Thyroid gland (tissue), 4 donors: Measurements from ENCODE around the gene SMCO1. TPM values are rescaled to one million over a fixed set of nuclear protein-coding genes. Genes with fewer than 3 reads are reported as not detected.

Experiments
- DNase-seq, 2 donors: peaks; one replicate each; pipeline ENCODE4 v3.0.0-alpha.2; 2019
- H3K27ac ChIP-seq, 3 donors: fragments of 200-600 bp; sonication (generic); 1 replicate in 2 of 3; 2 replicates in 1 of 3; pipeline ENCODE4 v1.5.1; 2016 to 2019; ENCODE audit warnings: mild to moderate bottlenecking in 1 of 3, moderate library complexity in 1 of 3
- H3K27me3 ChIP-seq: fragments of 200-600 bp; sonication (generic); one replicate; pipeline ENCODE4 v1.5.1; 2019
- H3K36me3 ChIP-seq, 2 donors: fragments of 200-600 bp; sonication (generic); one replicate each; pipeline ENCODE4 v1.5.1; 2016 to 2019
- H3K4me1 ChIP-seq, 2 donors: fragments of 200-600 bp; sonication (generic); one replicate each; pipeline ENCODE4 v1.5.1; 2017 to 2019
- H3K4me3 ChIP-seq, 3 donors: fragments of 200-600 bp; sonication (generic); replicated peaks in 1 of 3; 1 replicate in 2 of 3; 2 replicates in 1 of 3; pipeline ENCODE4 v1.5.1; 2016; ENCODE audit warnings: mild to moderate bottlenecking in 1 of 3
- H3K9me3 ChIP-seq: fragments of 200-600 bp; sonication (generic); one replicate; pipeline ENCODE4 v1.5.1; 2017
- CTCF ChIP-seq, 6 experiments: fragments of 200-600 bp in 3 of 6; fragments of 450-650 bp in 3 of 6; sonication (generic) in 3 of 6; IDR thresholded peaks; one replicate each; pipeline ENCODE4 v1.5.1; 2016 to 2019; ENCODE audit warnings: antibody characterized with exemption in 6 of 6, mild to moderate bottlenecking in 2 of 6, inconsistent platforms in 1 of 6, moderate library complexity in 1 of 6
- POLR2A ChIP-seq, 2 donors: fragments of 450-650 bp; IDR thresholded peaks; one replicate each; pipeline ENCODE4 v1.6.1; 2017; ENCODE audit warnings: antibody characterized with exemption in 2 of 2, mild to moderate bottlenecking in 2 of 2, moderate library complexity in 1 of 2
- WGBS, 2 donors: methylation state at CpG; one replicate each; pipeline ENCODE4 v1.1.5; 2017; 5-methylcytosine and 5-hydroxymethylcytosine counted together
- intact Hi-C: fragments of 100-400 bp; cut with DNase I; formaldehyde crosslinking; loops from one replicate; pipeline ENCODE4 v1.15.1; 2023
- total RNA-seq, 4 donors: library from RNA; depleted of rRNA; stranded (reverse); fragments of >200 nt; gene quantifications; one replicate each; pipeline ENCODE4 v1.2.3, GENCODE V29; 2016

The SMCO1 gene
- total RNA-seq, 4 donors from 2014 or later = not detected

- no peak for DNase-seq
- no peak overlapping the region for H3K4me3 ChIP-seq
- 47 to 56% methylated on average over 14 of the region's 14 CpGs for WGBS, 2 donors
- no peaks in the 10 kb centered on the region for H3K9me3 ChIP-seq
- intact Hi-C loops = no loop called here
- no peaks in the 10 kb centered on the region for H3K36me3 ChIP-seq
- H3K27me3 ChIP-seq = no peaks in the 10 kb centered on the region
- TF ChIP-seq CTCF (IDR thresholded peaks at IDR 0.05) = no peak
- no peak for TF ChIP-seq POLR2A (IDR thresholded peaks at IDR 0.05)
- no peak overlapping the region for H3K27ac ChIP-seq
- H3K4me1 ChIP-seq = no peaks in the 10 kb centered on the region
These were observed 18.1 kb upstream of the SMCO1 start for GRCh38 chr3:196533260-196533681.

GRCh38 chr3:196531418-196531817 is 16.3 kb upstream of the SMCO1 start:
- TF ChIP-seq CTCF (IDR thresholded peaks at IDR 0.05) (no peak), POLR2A (IDR thresholded peaks at IDR 0.05) (no peak)
- 70 to 84% methylated on average over 4 of the region's 4 CpGs for WGBS, 2 donors
- no peaks in the 10 kb centered on the region for H3K27me3 ChIP-seq
- intact Hi-C loops = no loop called here
- no peaks in the 10 kb centered on the region for H3K4me1 ChIP-seq
- H3K27ac ChIP-seq = no peak overlapping the region
- no peaks in the 10 kb centered on the region for H3K36me3 ChIP-seq
- H3K9me3 ChIP-seq = no peaks in the 10 kb centered on the region
- no peak for DNase-seq
- H3K4me3 ChIP-seq = no peak overlapping the region

GRCh38 chr3:196528639-196529233 is 13.6 kb upstream of the SMCO1 start:
- peak in 5 of 6 experiments; percentile 26 to 62 (median 45) for TF ChIP-seq CTCF (IDR thresholded peaks at IDR 0.05)
- TF ChIP-seq POLR2A (IDR thresholded peaks at IDR 0.05) = no peak
- 9 to 21% methylated on average over 18 to 25 of the region's 52 CpGs for WGBS, 2 donors
- no peak overlapping the region for H3K27ac ChIP-seq
- H3K36me3 ChIP-seq = no peaks in the 10 kb centered on the region
- intact Hi-C loops = loop anchor here (10.0 kb wide), 1 partner anchor 274 kb away; no protein-coding TSS in a partner anchor
- H3K4me3 ChIP-seq = peak overlapping the region in 1 of 3 donors; percentile 14
- no peaks in the 10 kb centered on the region for H3K9me3 ChIP-seq
- no peaks in the 10 kb centered on the region for H3K4me1 ChIP-seq
- DNase-seq = peak; percentile 26 to 52
- H3K27me3 ChIP-seq = no peaks in the 10 kb centered on the region

GRCh38 chr3:196525141-196525540 is 10.0 kb upstream of the SMCO1 start:
- no peaks in the 10 kb centered on the region for H3K27me3 ChIP-seq
- H3K9me3 ChIP-seq = no peaks in the 10 kb centered on the region
- H3K27ac ChIP-seq = no peak overlapping the region
- 81 to 82% methylated on average over 4 of the region's 4 CpGs for WGBS, 2 donors
- H3K36me3 ChIP-seq = no peaks in the 10 kb centered on the region
- TF ChIP-seq POLR2A (IDR thresholded peaks at IDR 0.05) (no peak), CTCF (IDR thresholded peaks at IDR 0.05) (no peak)
- no peaks in the 10 kb centered on the region for H3K4me1 ChIP-seq
- no peak for DNase-seq
- H3K4me3 ChIP-seq = no peak overlapping the region
- intact Hi-C loops = loop anchor here (10.0 kb wide), 1 partner anchor 270 kb away; no protein-coding TSS in a partner anchor

GRCh38 chr3:196524527-196524926 is 9.4 kb upstream of the SMCO1 start:
- Histone ChIP-seq H3K4me1 (no peaks in the 10 kb centered on the region), H3K27ac (no peak overlapping the region), H3K36me3 (no peaks in the 10 kb centered on the region), H3K9me3 (no peaks in the 10 kb centered on the region), H3K27me3 (no peaks in the 10 kb centered on the region), H3K4me3 (no peak overlapping the region)
- no peak for DNase-seq
- 61 to 71% methylated on average over 5 of the region's 5 CpGs for WGBS, 2 donors
- TF ChIP-seq POLR2A (IDR thresholded peaks at IDR 0.05) (no peak), CTCF (IDR thresholded peaks at IDR 0.05) (no peak)
- intact Hi-C loops = loop anchor here (10.0 kb wide), 1 partner anchor 270 kb away; no protein-coding TSS in a partner anchor
